Fibroblast of pulmonary artery (primary cell): ENCODE results near the gene HNRNPLL.

Experiments
- DNase-seq: peaks from one replicate; pipeline ENCODE4 v3.0.0-alpha.2; 2010; ENCODE audit warnings: low read depth
- H3K4me3 ChIP-seq: replicated peaks from 2 replicates; pipeline ENCODE4 v1.5.1; 2011; ENCODE audit warnings: low read depth, mild to moderate bottlenecking, control low read depth, low read length, moderate library complexity
- TF ChIP-seq, protein P1 (sequence below): IDR thresholded peaks from 2 replicates; pipeline ENCODE4 v1.5.1; 2011; ENCODE audit warnings: mild to moderate bottlenecking, control low read depth, low read length, inconsistent platforms; ENCODE audit errors: missing control alignments

The HNRNPLL gene

DNA sequence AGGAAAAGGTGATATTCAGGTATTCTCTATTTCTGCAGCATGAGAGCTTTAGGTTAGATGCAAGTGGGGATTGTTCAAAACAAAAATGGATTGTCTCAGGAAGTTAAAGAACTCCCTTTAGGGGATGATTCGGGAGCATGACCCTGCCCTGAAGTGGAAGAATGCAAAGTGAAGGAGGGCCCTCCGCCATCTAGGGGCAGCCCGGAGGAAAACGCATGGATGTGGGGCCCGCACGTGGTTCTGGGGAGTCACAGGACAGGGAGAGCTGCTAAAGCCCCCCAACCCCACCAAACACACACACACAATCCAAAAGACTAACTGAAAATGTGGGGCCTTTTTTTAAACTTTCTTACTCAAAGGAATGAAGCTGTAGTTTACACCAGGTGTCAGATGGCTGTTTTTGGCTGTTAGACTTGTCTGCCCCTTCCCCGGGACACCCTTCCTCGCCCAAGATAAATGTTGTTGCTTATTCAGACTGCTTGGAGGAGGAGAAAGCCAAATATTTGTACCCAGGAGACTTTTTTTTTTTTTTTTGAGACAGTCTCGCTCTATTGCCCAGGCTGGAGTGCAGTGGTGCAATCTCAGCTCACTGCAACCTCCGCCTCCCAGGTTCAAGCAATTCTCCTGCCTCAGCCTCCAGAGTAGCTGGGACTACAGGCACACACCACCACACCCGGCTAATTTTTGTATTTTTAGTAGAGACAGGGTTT is 78.8 kb downstream of the HNRNPLL start:
- H3K4me3 ChIP-seq, result no peak overlapping the region
- TF ChIP-seq, protein P1, sequence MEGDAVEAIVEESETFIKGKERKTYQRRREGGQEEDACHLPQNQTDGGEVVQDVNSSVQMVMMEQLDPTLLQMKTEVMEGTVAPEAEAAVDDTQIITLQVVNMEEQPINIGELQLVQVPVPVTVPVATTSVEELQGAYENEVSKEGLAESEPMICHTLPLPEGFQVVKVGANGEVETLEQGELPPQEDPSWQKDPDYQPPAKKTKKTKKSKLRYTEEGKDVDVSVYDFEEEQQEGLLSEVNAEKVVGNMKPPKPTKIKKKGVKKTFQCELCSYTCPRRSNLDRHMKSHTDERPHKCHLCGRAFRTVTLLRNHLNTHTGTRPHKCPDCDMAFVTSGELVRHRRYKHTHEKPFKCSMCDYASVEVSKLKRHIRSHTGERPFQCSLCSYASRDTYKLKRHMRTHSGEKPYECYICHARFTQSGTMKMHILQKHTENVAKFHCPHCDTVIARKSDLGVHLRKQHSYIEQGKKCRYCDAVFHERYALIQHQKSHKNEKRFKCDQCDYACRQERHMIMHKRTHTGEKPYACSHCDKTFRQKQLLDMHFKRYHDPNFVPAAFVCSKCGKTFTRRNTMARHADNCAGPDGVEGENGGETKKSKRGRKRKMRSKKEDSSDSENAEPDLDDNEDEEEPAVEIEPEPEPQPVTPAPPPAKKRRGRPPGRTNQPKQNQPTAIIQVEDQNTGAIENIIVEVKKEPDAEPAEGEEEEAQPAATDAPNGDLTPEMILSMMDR, result peak; percentile 14
- DNase-seq, result no peak

DNA sequence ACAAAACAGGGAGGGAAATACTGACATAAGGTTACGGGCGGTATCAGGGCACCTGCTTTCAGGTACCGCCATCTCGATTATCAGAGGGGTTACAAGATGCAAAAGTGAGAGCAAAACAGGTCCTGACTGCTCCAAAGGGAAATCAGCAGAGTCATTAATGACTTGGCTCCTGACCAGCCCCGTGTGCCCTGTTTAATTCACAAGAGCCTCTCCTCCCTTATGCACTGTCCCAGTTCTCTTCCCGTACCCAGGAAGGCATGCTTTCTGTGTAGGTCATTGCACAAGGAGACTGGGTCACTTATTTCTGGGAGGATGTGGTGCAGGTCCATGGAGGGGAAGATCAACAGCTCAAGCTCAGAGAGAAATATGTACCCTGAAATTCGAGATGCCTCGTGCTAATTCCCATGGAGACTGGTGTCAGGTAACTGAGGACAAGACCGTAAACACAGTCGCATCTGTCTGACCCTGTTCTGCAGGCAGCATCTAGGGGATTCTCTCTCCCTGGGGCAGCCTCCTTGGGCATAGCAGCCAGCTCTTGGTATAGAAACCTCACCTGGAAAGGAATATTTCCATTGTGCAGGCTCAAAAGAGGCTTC is 79.9 kb downstream of the HNRNPLL start:
- TF ChIP-seq, protein P1, result no peak
- no peak for DNase-seq

DNA sequence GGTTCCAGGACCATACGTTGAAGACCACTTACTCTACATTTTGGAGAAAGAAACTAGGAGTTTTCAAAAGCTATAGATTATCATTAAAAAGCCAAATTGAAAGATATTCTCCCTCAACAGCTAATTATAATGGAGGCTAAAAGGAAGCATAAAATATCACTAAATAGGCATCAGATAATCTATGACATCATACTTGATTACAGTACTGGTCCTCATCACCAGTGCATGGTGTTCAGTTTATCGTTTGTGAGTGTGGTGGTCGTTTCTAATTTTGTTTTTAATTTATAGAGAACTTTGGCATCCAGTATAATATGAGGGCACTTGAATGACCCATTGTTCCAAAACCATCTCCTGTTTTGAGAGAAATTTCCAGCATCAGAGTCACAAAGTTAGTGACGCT is 80.9 kb downstream of the HNRNPLL start:
- TF ChIP-seq, protein P1, result no peak
- no peak for DNase-seq
- no peak overlapping the region for H3K4me3 ChIP-seq

More for the DNA sequence above, 79.9 kb downstream of the HNRNPLL start:
- H3K4me3 ChIP-seq, result no peak overlapping the region

DNA sequence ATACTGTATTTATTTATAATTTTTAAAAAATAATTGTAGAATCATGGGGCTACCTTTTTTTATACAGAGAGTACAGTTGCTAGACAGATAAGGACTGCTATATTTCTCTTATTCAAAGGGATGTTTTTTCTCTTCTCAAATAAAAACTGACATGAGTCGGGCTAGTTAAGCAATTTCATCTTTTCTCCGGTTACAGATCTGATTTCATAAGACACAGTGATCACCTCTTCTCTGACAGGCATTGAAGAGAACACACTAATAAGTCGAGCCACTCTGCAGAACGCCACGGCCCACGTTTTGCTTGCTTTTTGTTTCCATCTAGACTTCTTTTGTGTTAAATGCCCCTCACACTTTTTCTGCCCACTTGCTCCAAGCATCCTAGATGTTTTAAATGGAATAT is 85.4 kb downstream of the HNRNPLL start:
- TF ChIP-seq, protein P1, result no peak
- DNase-seq, result no peak

DNA sequence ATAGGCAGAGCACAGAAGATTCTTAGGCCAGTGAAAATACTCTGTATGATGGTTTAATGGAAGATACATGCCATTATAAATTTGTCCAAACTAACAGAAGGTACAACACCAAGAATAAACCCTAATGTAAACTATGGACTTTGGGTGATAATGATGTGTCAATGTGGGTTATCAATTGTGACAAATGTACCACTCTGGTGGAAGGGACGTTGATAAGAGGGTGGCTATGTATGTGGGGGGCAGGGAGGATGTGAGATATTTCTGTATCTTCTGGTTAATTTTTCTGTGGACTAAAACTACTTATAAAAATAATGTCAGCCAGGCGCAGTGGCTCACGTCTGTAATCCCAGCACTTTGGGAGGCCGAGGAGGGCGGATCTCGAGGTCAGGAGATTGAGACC is 86.2 kb downstream of the HNRNPLL start:
- no peak for DNase-seq
- H3K4me3 ChIP-seq, result no peak overlapping the region
- TF ChIP-seq, protein P1, result no peak

More for the DNA sequence above, 85.4 kb downstream of the HNRNPLL start:
- H3K4me3 ChIP-seq, result no peak overlapping the region

DNA sequence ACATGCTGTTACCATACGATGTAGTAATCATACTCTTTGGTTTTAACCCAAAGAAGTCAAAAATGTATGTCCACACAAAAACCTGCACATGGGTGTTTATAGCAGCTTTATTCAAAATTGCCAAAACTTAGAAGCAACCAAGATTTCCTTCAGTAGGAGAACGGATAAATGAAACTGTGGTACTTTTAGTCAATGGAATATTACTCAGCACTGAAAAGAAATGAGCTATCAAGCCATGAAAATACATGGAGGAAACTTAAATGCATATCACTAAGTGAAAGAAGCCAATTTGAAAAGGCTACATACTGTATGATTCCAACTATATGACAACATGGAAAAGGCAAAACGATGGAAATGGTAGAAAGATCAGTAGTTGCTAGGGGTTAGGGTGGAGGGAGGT is 86.6 kb downstream of the HNRNPLL start:
- TF ChIP-seq, protein P1, result no peak
- no peak for DNase-seq
- H3K4me3 ChIP-seq, result peak overlapping the region; percentile 37
